Erythroblast (primary cell): ENCODE results near the gene ALDOB.

Experiments
- DNase-seq, 2 experiments: peaks; one replicate each; lab custom pipeline; 2025; lab: John Stamatoyannopoulos, UW
- GATA1 ChIP-seq: IDR thresholded peaks from 2 replicates; pipeline ENCODE4 v1.6.1; 2011; ENCODE audit warnings: low read depth, mild to moderate bottlenecking, control low read depth, low read length, moderate library complexity
- POLR2A ChIP-seq: IDR thresholded peaks from 2 replicates; pipeline ENCODE4 v1.6.1; 2011; ENCODE audit warnings: mild to moderate bottlenecking, low read length

The ALDOB gene

GRCh38 chr9:101467690-101468089 is 32.1 kb upstream of the ALDOB start:
- TF ChIP-seq GATA1 = no peak
- TF ChIP-seq POLR2A = no peak
- no peak for DNase-seq

- no peak for TF ChIP-seq POLR2A
- TF ChIP-seq GATA1 = no peak
Measured at GRCh38 chr9:101466863-101467262, 31.3 kb upstream of the ALDOB start.

GRCh38 chr9:101465326-101465915 is 29.8 kb upstream of the ALDOB start:
- peak; percentile 61 to 66 for DNase-seq
- TF ChIP-seq POLR2A (no peak), GATA1 (no peak)

More at GRCh38 chr9:101466863-101467262, 31.3 kb upstream of the ALDOB start:
- no peak for DNase-seq

GRCh38 chr9:101463397-101463796 is 27.8 kb upstream of the ALDOB start:
- DNase-seq = no peak
- TF ChIP-seq GATA1 = no peak
- TF ChIP-seq POLR2A = no peak

- TF ChIP-seq GATA1 = no peak
- no peak for TF ChIP-seq POLR2A
- DNase-seq = no peak
Measured at GRCh38 chr9:101462558-101462957, 27.0 kb upstream of the ALDOB start.

GRCh38 chr9:101460965-101461364 is 25.4 kb upstream of the ALDOB start:
- no peak for TF ChIP-seq GATA1
- TF ChIP-seq POLR2A = no peak
- peak in 1 of 2 experiments; percentile 19 for DNase-seq

GRCh38 chr9:101458963-101459631 is 23.5 kb upstream of the ALDOB start:
- TF ChIP-seq POLR2A = no peak
- TF ChIP-seq GATA1 = no peak
- DNase-seq = peak; percentile 54 to 69

- TF ChIP-seq POLR2A = no peak
- no peak for TF ChIP-seq GATA1
- DNase-seq = no peak
Measured at GRCh38 chr9:101457003-101457402, 21.4 kb upstream of the ALDOB start.

- DNase-seq = no peak
Measured at GRCh38 chr9:101455656-101456240, 20.2 kb upstream of the ALDOB start.

GRCh38 chr9:101453776-101454570 is 18.4 kb upstream of the ALDOB start:
- no peak for TF ChIP-seq GATA1
- TF ChIP-seq POLR2A = no peak
- no peak for DNase-seq

More at GRCh38 chr9:101455656-101456240, 20.2 kb upstream of the ALDOB start:
- no peak for TF ChIP-seq POLR2A
- no peak for TF ChIP-seq GATA1

GRCh38 chr9:101451498-101451897 is 15.9 kb upstream of the ALDOB start:
- TF ChIP-seq POLR2A (no peak), GATA1 (no peak)
- no peak for DNase-seq

- TF ChIP-seq GATA1 (no peak), POLR2A (no peak)
- DNase-seq = no peak
Measured at GRCh38 chr9:101450931-101451330, 15.4 kb upstream of the ALDOB start.

GRCh38 chr9:101449071-101449721 is 13.6 kb upstream of the ALDOB start:
- DNase-seq = peak; percentile 78 to 79
- TF ChIP-seq POLR2A (no peak), GATA1 (no peak)

GRCh38 chr9:101448680-101449070 is 13.1 kb upstream of the ALDOB start:
- no peak for TF ChIP-seq GATA1
- no peak for TF ChIP-seq POLR2A
- no peak for DNase-seq
